VCaP (cell line): ENCODE measurements around the gene CNTNAP5.
A peak's percentile ranks its signal among the peaks of the same experiment; 100 is the strongest.

Source experiments
- H3K27ac ChIP-seq: fragments of 450-650 bp; 2 replicates; pipeline ENCODE4 v1.5.1; 2017
- TF ChIP-seq, protein P1 (sequence below): fragments of 450-650 bp; conservative IDR thresholded peaks from 2 replicates; pipeline ENCODE4 v1.5.1; 2017; ENCODE audit warnings: mild to moderate bottlenecking, moderate library complexity

Gene CNTNAP5

DNA sequence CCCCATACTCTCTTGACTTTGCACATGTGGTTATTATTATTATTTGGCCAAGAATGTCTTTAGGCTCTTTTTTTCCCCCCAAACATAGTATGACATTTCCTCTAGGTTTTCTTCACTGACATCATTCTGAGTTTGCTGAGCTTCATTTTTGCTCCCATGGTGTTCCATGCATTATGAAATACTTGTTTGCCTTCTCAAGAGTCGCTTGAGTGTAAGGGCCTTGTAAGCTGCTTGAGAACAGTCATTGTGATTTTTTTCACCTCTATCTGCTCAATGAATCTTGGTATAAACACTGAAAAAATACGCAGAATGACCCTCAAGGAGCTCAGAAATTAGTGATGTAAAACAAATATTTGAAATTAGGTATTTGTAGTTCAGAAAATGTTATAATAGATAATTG is 688.9 kb downstream of the CNTNAP5 start:
- no peak overlapping the region for H3K27ac ChIP-seq
- TF ChIP-seq, protein P1, sequence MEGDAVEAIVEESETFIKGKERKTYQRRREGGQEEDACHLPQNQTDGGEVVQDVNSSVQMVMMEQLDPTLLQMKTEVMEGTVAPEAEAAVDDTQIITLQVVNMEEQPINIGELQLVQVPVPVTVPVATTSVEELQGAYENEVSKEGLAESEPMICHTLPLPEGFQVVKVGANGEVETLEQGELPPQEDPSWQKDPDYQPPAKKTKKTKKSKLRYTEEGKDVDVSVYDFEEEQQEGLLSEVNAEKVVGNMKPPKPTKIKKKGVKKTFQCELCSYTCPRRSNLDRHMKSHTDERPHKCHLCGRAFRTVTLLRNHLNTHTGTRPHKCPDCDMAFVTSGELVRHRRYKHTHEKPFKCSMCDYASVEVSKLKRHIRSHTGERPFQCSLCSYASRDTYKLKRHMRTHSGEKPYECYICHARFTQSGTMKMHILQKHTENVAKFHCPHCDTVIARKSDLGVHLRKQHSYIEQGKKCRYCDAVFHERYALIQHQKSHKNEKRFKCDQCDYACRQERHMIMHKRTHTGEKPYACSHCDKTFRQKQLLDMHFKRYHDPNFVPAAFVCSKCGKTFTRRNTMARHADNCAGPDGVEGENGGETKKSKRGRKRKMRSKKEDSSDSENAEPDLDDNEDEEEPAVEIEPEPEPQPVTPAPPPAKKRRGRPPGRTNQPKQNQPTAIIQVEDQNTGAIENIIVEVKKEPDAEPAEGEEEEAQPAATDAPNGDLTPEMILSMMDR, result no peak

- no peak overlapping the region for H3K27ac ChIP-seq
- TF ChIP-seq, protein P1, result no peak
Observed at GRCh38 chr2:124725187-124725586, 700.1 kb downstream of the CNTNAP5 start.

DNA sequence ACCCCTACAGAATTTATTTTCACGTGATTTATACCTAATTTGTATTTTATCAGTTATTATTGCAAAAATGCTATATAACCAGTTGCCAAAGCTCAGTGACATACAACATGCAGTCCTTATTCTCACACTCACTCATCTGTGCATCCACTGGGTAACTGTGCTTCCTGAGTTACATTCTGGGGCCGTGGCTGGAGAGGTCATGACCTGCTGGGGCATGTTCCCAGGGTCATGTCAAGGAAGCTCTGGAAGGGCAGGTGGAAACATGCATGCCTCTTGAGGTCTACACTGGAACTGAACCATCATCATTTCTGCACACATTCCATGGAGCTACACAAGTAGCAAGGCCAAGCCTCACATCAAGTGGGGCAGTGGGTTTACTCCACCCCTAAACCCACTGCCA is 715.5 kb downstream of the CNTNAP5 start:
- H3K27ac ChIP-seq, result no peak overlapping the region
- TF ChIP-seq, protein P1, result no peak

DNA sequence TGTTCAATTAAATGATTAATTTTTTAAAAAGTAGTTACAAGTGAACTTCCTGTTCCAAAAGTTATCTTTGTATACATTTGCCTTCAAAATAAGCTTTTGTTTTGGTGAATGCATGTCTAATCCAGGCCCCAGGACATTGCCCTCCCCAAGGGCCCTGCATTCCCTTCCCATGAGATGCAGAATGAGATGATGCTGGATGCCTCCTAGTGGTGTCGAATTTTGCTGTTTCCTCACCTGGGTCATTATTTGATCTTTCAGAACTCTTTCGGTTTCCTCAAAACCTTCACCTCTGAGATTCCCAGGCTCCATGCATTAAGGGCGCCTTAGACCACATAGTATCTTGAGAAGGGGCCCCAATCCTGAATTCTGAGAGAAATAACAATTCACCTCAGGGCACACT is 728.8 kb downstream of the CNTNAP5 start:
- TF ChIP-seq, protein P1, result 0 out of 2 replicates have a peak, but pooled peaks have one; percentile 12
- H3K27ac ChIP-seq, result no peak overlapping the region

- TF ChIP-seq, protein P1, result no peak
- H3K27ac ChIP-seq, result no peak overlapping the region
Observed at GRCh38 chr2:124755386-124755785, 730.3 kb downstream of the CNTNAP5 start.

GRCh38 chr2:124756048-124756447 is 731.0 kb downstream of the CNTNAP5 start:
- H3K27ac ChIP-seq, result no peak overlapping the region
- TF ChIP-seq, protein P1, result no peak

DNA sequence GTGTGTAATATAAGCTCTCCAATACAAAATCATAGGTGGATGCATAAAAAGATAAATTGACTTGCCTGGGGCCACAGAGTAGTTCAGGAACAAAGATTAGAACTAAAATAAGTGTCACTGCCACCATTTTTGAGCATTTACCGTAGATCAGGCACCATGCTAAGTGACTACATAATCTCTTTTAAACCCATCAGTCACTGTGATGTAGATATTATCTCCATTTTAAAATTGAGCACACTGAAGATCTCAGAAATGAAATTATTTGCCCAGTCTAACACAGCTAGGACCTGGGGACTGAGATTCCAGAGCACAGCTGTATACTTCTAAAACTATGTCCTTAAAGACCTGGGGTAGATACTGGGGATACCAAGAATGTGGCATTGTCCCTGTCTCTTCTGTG is 737.3 kb downstream of the CNTNAP5 start:
- H3K27ac ChIP-seq, result no peak overlapping the region
- TF ChIP-seq, protein P1, result no peak

GRCh38 chr2:124763611-124764010 is 738.5 kb downstream of the CNTNAP5 start:
- TF ChIP-seq, protein P1, result no peak
- no peak overlapping the region for H3K27ac ChIP-seq
